Stimulated activated CD4-positive, alpha-beta T cell treated with anti-CD3 and anti-CD28 coated beads, Interleukin-12 subunit alpha, Interleukin-12 subunit beta, amount 100 ng/mL, for 4 hours (primary cell): ENCODE results near the gene TMOD2.

ENCODE experiments used
- DNase-seq: peaks from one replicate; pipeline ENCODE4 v3.0.0-alpha.2; 2020

Gene TMOD2

DNA sequence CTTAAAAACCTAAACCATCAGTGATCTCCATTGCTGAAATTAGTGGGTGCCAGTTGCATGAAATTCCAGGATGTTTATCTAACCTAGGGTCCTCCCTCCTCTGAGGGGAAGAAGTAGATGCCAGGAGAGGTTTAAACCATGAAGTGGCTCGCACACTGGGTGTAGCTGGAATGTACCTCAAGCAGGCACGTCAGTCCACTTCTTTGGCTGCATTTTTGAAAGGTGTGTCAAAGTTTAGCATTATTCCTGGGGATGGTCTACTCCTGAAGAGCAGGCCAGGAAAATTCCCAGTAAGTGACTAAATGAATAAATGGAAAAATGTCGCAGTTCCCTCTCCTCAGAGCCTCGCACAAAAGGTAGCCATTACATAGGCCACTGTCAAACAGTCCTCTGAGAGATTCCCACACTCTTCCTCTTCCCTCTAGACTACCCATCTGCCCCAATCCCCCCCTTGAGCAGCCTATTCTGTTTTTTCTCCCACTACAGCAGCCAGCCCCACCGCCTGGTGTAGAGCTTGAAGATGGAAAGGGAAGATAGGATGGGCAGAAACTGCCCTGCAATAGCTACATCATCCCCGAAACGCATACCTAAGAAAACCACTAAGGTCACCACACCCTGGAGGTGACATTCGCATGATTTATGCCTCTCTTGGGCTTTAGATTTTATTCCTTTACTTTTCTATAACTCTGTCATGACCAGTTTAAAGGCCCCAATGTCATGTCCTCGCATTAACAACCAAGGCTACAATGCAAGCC is 77.4 kb downstream of the TMOD2 start:
- no peak for DNase-seq

- DNase-seq = peak; percentile 88
Measured at GRCh38 chr15:51829376-51830275, 78.2 kb downstream of the TMOD2 start, which contains the start of gene TMOD3. TMOD3 (plus strand) TSS chr15:51829653; CDS start chr15:51862885, 33,232 bp downstream.

- no peak for DNase-seq
Measured at GRCh38 chr15:51830276-51830806, 78.9 kb downstream of the TMOD2 start.

DNA sequence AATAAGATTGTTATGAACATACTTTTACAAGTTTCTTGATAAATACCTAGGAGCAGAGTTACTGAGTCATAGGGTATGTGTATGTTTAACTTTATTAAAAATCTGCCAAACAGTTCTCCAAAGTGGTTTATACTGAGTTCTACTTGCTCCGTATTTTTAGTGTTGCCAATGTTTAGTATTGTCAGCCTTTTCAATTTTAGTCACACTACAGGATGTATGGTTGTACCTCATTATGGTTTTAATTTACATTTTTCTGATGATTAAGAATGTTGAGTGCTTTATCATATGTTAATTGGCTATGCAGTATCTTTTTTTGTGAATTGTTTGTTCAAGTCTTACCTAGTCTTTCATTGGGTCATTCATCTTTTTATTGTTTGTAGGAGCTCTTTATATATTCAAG is 82.4 kb downstream of the TMOD2 start:
- no peak for DNase-seq

DNA sequence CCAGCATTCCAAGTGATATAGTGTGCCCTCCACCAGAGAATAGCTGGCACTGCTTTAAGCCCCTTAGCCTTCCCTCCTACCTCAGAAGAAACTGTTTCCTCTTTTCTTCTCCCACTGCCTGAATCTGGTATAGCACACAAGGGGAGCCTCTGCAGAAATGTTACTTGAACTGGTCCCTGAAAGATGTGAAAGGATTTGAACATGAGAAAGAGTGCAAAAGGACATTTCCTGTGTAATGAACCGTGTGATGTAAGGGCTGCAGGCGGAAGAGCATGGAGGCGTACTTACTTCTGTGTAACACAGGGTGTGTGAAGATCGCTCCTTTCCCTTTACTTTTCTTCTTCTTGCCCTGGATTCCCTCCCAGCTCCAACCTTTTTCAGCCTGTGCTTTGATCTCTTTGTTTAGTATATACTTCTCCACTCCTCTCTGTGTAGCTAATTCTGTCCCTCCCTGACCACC is 86.4 kb downstream of the TMOD2 start:
- no peak for DNase-seq

GRCh38 chr15:51838270-51838669 is 86.9 kb downstream of the TMOD2 start:
- no peak for DNase-seq

DNA sequence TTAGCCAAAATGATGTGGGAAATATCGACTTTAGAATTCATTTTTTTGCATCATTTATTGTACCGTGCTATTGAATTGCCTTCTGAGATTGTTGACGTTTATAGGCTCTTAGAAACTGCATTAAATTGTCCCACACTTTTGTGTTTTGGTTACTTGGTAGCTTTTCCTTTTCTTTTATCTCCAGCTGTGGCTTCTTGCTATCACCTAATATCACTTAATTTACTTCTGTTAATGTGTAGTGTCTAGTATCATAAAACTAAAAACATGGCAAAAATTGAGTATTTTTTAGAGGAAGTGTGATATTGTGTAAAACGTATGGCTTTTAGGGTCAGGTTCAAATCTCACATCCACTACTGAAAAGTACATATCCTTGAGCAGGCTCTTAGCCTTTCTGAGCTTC is 89.3 kb downstream of the TMOD2 start:
- DNase-seq = no peak

GRCh38 chr15:51841406-51842040 is 90.1 kb downstream of the TMOD2 start:
- DNase-seq = no peak

DNA sequence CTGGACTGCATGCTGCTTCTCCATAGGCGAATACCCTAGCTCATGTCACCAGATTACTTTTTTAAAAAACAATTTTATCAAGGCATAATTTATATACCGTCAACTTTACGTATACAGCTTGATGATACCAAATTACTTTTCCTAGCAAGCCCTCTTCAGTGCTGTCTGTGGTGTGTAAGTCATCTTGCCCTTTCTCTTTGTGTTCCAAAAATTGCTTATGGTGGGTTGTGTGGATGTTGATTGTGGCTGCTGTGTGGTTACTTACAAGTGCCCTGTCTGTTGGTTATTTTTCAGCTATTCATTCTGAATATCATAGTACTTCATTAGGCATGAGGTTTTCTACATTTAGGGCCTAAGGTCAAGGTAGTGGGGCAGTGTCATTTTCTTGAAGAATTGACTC is 90.9 kb downstream of the TMOD2 start:
- DNase-seq = no peak

GRCh38 chr15:51842852-51843737 is 91.7 kb downstream of the TMOD2 start:
- no peak for DNase-seq

- DNase-seq = no peak
Measured at GRCh38 chr15:51844747-51845426, 93.5 kb downstream of the TMOD2 start.

GRCh38 chr15:51846066-51846462 is 94.7 kb downstream of the TMOD2 start:
- DNase-seq = no peak

DNA sequence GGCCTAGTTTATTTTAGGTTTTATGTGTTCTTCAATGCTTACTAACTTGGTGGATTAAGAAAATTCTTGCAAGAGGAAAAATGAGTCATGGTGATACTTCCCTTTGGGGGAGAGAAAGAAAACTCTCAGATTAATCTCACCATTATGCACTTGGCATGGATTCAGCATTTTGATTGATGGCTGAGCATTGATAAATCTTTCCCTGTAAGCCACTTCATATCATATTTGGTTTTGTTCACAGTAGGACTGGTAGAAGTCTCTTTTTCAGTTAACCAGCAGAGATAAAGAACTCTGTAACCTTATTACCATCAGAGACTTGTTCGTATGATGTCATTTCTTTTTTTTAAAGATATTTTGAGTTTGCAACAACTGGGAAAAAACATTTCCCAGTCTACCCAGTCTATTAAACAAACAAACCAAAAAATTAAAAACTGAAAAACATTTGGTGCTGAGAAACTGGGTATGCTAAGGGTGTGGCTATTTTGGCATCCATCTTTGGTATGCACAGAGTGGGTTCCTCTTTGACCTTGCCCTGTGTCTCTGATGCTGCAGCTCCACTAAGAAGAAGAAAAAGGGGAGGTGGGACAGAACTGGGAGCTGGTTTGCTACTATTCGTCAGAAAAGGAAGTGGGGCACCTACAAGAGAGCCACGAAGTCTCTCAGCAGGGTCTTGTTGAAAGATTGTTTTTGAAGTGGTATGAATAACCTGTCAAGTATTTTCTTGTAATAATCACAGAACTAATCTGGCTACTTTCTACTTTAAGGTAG is 95.2 kb downstream of the TMOD2 start:
- no peak for DNase-seq

GRCh38 chr15:51848811-51849210 is 97.4 kb downstream of the TMOD2 start:
- no peak for DNase-seq

DNA sequence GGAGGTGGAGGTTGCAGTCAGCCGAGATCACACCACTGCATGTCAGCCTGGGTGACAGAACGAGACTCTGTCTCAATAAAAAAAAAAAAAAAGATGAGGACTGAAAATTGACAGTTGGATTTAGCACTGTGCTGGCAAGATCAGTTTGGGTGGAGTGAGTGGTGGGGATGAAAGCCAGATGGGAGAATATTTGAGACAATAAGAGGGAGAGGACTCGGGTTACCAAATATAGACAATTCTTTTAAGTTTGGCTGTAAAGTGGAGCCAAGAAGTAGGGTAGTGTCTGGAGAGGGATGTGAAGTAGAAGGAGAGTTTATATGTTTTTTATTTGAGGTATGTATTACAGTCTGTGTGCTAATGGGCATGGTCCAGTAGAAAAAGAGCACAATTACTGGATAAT is 98.5 kb downstream of the TMOD2 start:
- no peak for DNase-seq

- no peak for DNase-seq
Measured at GRCh38 chr15:51853998-51854397, 102.6 kb downstream of the TMOD2 start.

DNA sequence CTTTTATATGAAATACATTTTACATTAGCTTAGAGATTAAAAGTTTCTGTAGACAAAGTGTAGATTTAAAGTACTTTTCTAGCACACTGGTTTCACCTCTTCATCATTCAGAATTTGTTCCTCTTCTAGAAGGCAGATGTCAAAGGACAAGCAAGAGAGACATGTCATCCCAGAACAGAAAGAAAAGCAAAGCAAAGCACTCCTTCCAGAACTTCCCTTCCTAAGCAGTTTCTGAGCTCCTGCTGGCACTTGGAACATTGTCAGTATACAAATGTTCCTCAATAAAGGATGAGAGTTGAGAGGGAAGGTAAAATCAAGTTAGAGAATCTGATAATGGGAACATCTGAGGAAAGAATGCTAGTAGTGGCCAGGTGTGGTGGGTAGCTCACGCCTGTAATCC is 104.2 kb downstream of the TMOD2 start:
- no peak for DNase-seq

- DNase-seq = no peak
Measured at GRCh38 chr15:51856714-51857380, 105.5 kb downstream of the TMOD2 start.

DNA sequence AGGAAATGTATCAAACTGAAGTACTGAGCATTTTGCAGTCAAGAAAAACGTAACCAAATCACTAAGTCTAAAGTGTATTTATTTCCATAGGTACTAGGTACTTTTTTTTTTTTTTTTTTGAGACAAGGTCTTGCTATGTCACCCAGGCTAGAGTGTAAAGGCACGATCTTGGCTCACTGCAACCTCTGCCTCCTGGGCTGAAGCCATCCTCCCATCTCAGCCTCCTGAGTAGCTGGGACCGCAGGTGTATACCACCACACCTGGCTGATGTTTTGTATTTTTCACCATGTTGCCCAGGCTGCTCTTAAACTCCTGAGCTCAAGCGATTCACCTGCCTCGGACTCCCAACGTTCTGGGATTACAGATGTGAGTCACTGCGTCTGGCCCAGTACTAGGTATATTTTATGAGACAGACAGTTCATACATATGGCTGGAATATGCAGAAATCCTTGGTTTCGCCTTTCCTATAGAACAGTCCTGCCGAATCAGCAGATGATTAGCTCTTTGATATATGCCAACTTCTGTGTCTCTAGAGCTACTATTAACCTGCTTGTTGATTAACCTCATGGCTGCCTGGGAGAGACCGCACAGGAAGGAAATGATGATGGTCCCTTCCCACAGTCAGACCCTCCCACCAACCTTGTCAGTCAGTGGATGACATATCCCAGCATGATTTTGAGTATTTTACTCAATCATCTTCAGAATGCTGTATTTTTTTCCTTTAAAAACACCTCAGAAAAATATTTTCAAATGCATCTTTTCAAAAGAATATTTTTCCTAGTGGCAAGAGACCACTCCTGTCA is 110.4 kb downstream of the TMOD2 start:
- peak; percentile 28 for DNase-seq
